Mucosa of descending colon (tissue), 3 donors: Measurements from ENCODE around the gene ANTXR2. TPM values are rescaled to one million over a fixed set of nuclear protein-coding genes. Genes with fewer than 3 reads are reported as not detected.
A peak's percentile ranks its signal among the peaks of the same experiment; 100 is the strongest.

Experiments used
- ATAC-seq: fragments of 200-7000 bp; cut with Tn5 transposase; one replicate; pipeline ENCODE4 v1.9.1; 2020; ENCODE audit warnings: mild to moderate bottlenecking, moderate library complexity
- DNase-seq, 3 donors: peaks; one replicate each; pipeline ENCODE4 v3.0.0-alpha.2; 2020
- H3K36me3 ChIP-seq: fragments of 200-600 bp; one replicate; pipeline ENCODE4 v1.8.0; 2021; ENCODE audit warnings: low read depth, mild to moderate bottlenecking
- H3K4me1 ChIP-seq: fragments of 200-600 bp; one replicate; pipeline ENCODE4 v1.8.0; 2021; ENCODE audit warnings: low read depth, mild to moderate bottlenecking
- H3K4me3 ChIP-seq: fragments of 200-600 bp; one replicate; pipeline ENCODE4 v1.8.0; 2021; ENCODE audit warnings: mild to moderate bottlenecking
- H3K9me3 ChIP-seq: fragments of 200-600 bp; one replicate; pipeline ENCODE4 v1.8.0; 2021; ENCODE audit warnings: mild to moderate bottlenecking
- CTCF ChIP-seq: fragments of 200-600 bp; IDR thresholded peaks from one replicate; pipeline ENCODE4 v1.8.0; 2022; ENCODE audit warnings: antibody characterized with exemption, mild to moderate bottlenecking
- intact Hi-C, 2 donors: fragments of 100-400 bp; cut with DNase I in 1 of 2; cut with micrococcal nuclease in 1 of 2; formaldehyde crosslinking; loops; one replicate each; pipeline versions ENCODE4 v1.11.0 to v1.11.1; 2022; cut with DNase I, micrococcal nuclease
- total RNA-seq, 3 donors: library from RNA; stranded (reverse); fragmentation: NEBNext Ultra II Directional in 2 of 3; extraction: Animal tissue kit (Norgen Biotek cat#: 25700) in 2 of 3; gene quantifications; one replicate each; pipeline versions ENCODE4 v1.2.1 to v1.2.4, GENCODE V29; 2021 to 2023
- donor health status: DM: no; HTN: no; CAD: no; lungs with moderate emphysema.
- donor health status: DM: no; HTN: no; CAD: no.
- donor health status: DM: no; HTN: yes; CAD: no.

The ANTXR2 gene
- total RNA-seq, 3 donors from 2014 or later: 83.2 to 276 (median 120) TPM

GRCh38 chr4:80017125-80017854, 55.7 kb downstream of the ANTXR2 start:
- Histone ChIP-seq H3K4me3 (no peak overlapping the region), H3K9me3 (no peaks in the 10 kb centered on the region), H3K36me3 (no peaks in the 10 kb centered on the region), H3K4me1 (peaks cover 2% of the 10 kb centered on the region)
- DNase-seq: no peak
- no peak for TF ChIP-seq CTCF
- intact Hi-C loops: no loop called here
- peak; percentile 40 for ATAC-seq

GRCh38 chr4:80016506-80016905, 56.5 kb downstream of the ANTXR2 start:
- intact Hi-C loops: no loop called here
- DNase-seq (no peak), ATAC-seq (no peak)
- no peaks in the 10 kb centered on the region for H3K36me3 ChIP-seq
- H3K9me3 ChIP-seq: no peaks in the 10 kb centered on the region
- H3K4me3 ChIP-seq: no peak overlapping the region
- H3K4me1 ChIP-seq: peaks cover 2% of the 10 kb centered on the region
- TF ChIP-seq CTCF: no peak

- intact Hi-C loops: no loop called here
- ATAC-seq: no peak
- Histone ChIP-seq H3K4me1 (peaks cover 2% of the 10 kb centered on the region), H3K4me3 (no peak overlapping the region), H3K9me3 (no peaks in the 10 kb centered on the region), H3K36me3 (no peaks in the 10 kb centered on the region)
- no peak for TF ChIP-seq CTCF
- no peak for DNase-seq
These were observed 57.4 kb downstream of the ANTXR2 start for GRCh38 chr4:80015407-80016189.

GRCh38 chr4:80014531-80014930, 58.5 kb downstream of the ANTXR2 start:
- no peak for ATAC-seq
- H3K4me3 ChIP-seq: no peak overlapping the region
- H3K4me1 ChIP-seq: peaks cover 2% of the 10 kb centered on the region
- no peaks in the 10 kb centered on the region for H3K36me3 ChIP-seq
- no peak for DNase-seq
- H3K9me3 ChIP-seq: no peaks in the 10 kb centered on the region
- intact Hi-C loops: no loop called here
- no peak for TF ChIP-seq CTCF

- H3K4me3 ChIP-seq: no peak overlapping the region
- H3K9me3 ChIP-seq: no peaks in the 10 kb centered on the region
- intact Hi-C loops: no loop called here
- H3K4me1 ChIP-seq: peaks cover 2% of the 10 kb centered on the region
- DNase-seq (no peak), ATAC-seq (no peak)
- no peak for TF ChIP-seq CTCF
- no peaks in the 10 kb centered on the region for H3K36me3 ChIP-seq
These were observed 60.7 kb downstream of the ANTXR2 start for GRCh38 chr4:80012291-80012690.
